H9 (cell line): Measurements from ENCODE around the gene PLCH1. TPM values are rescaled to one million over a fixed set of nuclear protein-coding genes. Genes with fewer than 3 reads are reported as not detected.

Experiments used
- DNase-seq: peaks from one replicate; pipeline ENCODE4 v3.0.0-alpha.2; 2017
- H2AFZ ChIP-seq: one replicate; pipeline ENCODE4 v1.6.1; 2013; ENCODE audit warnings: mild to moderate bottlenecking, low read length, control low read depth, moderate library complexity
- H2AK5ac ChIP-seq: 2 replicates; pipeline ENCODE4 v1.6.1; 2013; ENCODE audit warnings: low read length, control low read depth, mixed read lengths; ENCODE audit not compliant: insufficient read length
- H2BK120ac ChIP-seq: one replicate; pipeline ENCODE4 v1.6.1; 2013; ENCODE audit warnings: low read depth, mild to moderate bottlenecking, low read length, control low read depth, inconsistent platforms; ENCODE audit not compliant: poor library complexity, severe bottlenecking
- H2BK12ac ChIP-seq: 2 replicates; pipeline ENCODE4 v1.6.1; 2013; ENCODE audit warnings: low read length, control low read depth, mixed read lengths, low read depth; ENCODE audit not compliant: insufficient read length
- H2BK15ac ChIP-seq: 2 replicates; pipeline ENCODE4 v1.6.1; 2013; ENCODE audit warnings: low read depth, low read length, control low read depth
- H2BK20ac ChIP-seq: one replicate; pipeline ENCODE4 v1.6.1; 2013; ENCODE audit warnings: low read depth, mild to moderate bottlenecking, low read length, control low read depth, inconsistent platforms; ENCODE audit not compliant: poor library complexity, severe bottlenecking
- H2BK5ac ChIP-seq: 2 replicates; pipeline ENCODE4 v1.6.1; 2013; ENCODE audit warnings: low read length, control low read depth, mixed read lengths; ENCODE audit not compliant: insufficient read length
- H3K14ac ChIP-seq: 2 replicates; pipeline ENCODE4 v1.6.1; 2013; ENCODE audit warnings: low read length, control low read depth; ENCODE audit not compliant: insufficient read depth
- H3K18ac ChIP-seq: 2 replicates; pipeline ENCODE4 v1.6.1; 2013; ENCODE audit warnings: low read depth, mild to moderate bottlenecking, mixed read lengths, low read length, control low read depth; ENCODE audit not compliant: insufficient read length
- H3K23ac ChIP-seq: 2 replicates; pipeline ENCODE4 v1.6.1; 2013; ENCODE audit warnings: low read length, control low read depth, mixed read lengths, low read depth; ENCODE audit not compliant: insufficient read length
- H3K23me2 ChIP-seq: 2 replicates; pipeline ENCODE4 v1.6.1; 2013; ENCODE audit warnings: low read depth, mild to moderate bottlenecking, mixed read lengths, low read length, control low read depth; ENCODE audit not compliant: insufficient read length, poor library complexity, severe bottlenecking
- H3K27ac ChIP-seq: 2 replicates; pipeline ENCODE4 v1.5.1; 2013; ENCODE audit warnings: low read length, control low read depth, mixed read lengths, low read depth; ENCODE audit not compliant: insufficient read length
- H3K27me3 ChIP-seq: 2 replicates; pipeline ENCODE4 v1.6.1; 2013; ENCODE audit warnings: low read length, control low read depth, inconsistent platforms; ENCODE audit not compliant: insufficient read depth
- H3K4ac ChIP-seq: 2 replicates; pipeline ENCODE4 v1.6.1; 2013; ENCODE audit warnings: low read depth, mild to moderate bottlenecking, control low read depth, inconsistent platforms, low read length, moderate library complexity
- H3K4me1 ChIP-seq: 2 replicates; pipeline ENCODE4 v1.6.1; 2013; ENCODE audit warnings: low read length, control low read depth, inconsistent platforms; ENCODE audit not compliant: insufficient read depth
- H3K4me2 ChIP-seq: 2 replicates; pipeline ENCODE4 v1.6.1; 2013; ENCODE audit warnings: low read length, control low read depth, mixed read lengths; ENCODE audit not compliant: insufficient read length, insufficient read depth
- H3K56ac ChIP-seq: 2 replicates; pipeline ENCODE4 v1.6.1; 2013; ENCODE audit warnings: low read depth, mild to moderate bottlenecking, mixed read lengths, low read length, control low read depth; ENCODE audit not compliant: insufficient read length
- H3K79me1 ChIP-seq: 2 replicates; pipeline ENCODE4 v1.6.1; 2013; ENCODE audit warnings: low read depth, mild to moderate bottlenecking, moderate library complexity, low read length, control low read depth, inconsistent platforms; ENCODE audit not compliant: insufficient read depth, poor library complexity, severe bottlenecking
- H3K79me2 ChIP-seq: 2 replicates; pipeline ENCODE4 v1.6.1; 2013; ENCODE audit warnings: low read length, control low read depth, inconsistent platforms; ENCODE audit not compliant: insufficient read depth
- H3K9ac ChIP-seq: 2 replicates; pipeline ENCODE4 v1.6.1; 2013; ENCODE audit warnings: low read length, control low read depth, mixed read lengths; ENCODE audit not compliant: insufficient read length; ENCODE audit errors: extremely low read depth
- H3K9me3 ChIP-seq: one replicate; pipeline ENCODE4 v1.6.1; 2013; ENCODE audit warnings: low read depth, low read length, inconsistent platforms; ENCODE audit not compliant: control insufficient read depth
- H3T11ph ChIP-seq: one replicate; pipeline ENCODE4 v1.6.1; 2013; ENCODE audit warnings: mild to moderate bottlenecking, low read length, control low read depth, inconsistent platforms
- H4K20me1 ChIP-seq: one replicate; pipeline ENCODE4 v1.6.1; 2013; ENCODE audit not compliant: control insufficient read depth, insufficient read length, insufficient read depth
- H4K5ac ChIP-seq: 2 replicates; pipeline ENCODE4 v1.6.1; 2013; ENCODE audit warnings: low read depth, mild to moderate bottlenecking, mixed read lengths, low read length, control low read depth; ENCODE audit not compliant: insufficient read length
- H4K8ac ChIP-seq: replicated peaks from 2 replicates; pipeline ENCODE4 v1.6.1; 2013; ENCODE audit warnings: low read length, control low read depth, mixed read lengths, low read depth; ENCODE audit not compliant: insufficient read length
- H4K91ac ChIP-seq: 2 replicates; pipeline ENCODE4 v1.6.1; 2013; ENCODE audit warnings: low read depth, mild to moderate bottlenecking, moderate library complexity, mixed read lengths, low read length, control low read depth; ENCODE audit not compliant: insufficient read length
- H3K27ac Mint-ChIP-seq, 3 experiments: 2 replicates in 2 of 3; 3 replicates in 1 of 3; pipeline ENCODE4 v1.8.0; 2020 to 2021; ENCODE audit warnings: mixed read lengths in 3 of 3, mild to moderate bottlenecking in 1 of 3, moderate library complexity in 1 of 3
- H3K27me3 Mint-ChIP-seq: 2 replicates; pipeline ENCODE4 v1.8.0; 2021; ENCODE audit warnings: low read depth, mild to moderate bottlenecking, moderate library complexity, mixed read lengths
- H3K36me3 Mint-ChIP-seq, 3 experiments: 2 replicates in 2 of 3; 3 replicates in 1 of 3; pipeline ENCODE4 v1.8.0; 2020 to 2021; ENCODE audit warnings: low read depth in 3 of 3, mixed read lengths in 3 of 3; ENCODE audit not compliant: insufficient read depth in 1 of 3
- H3K4me1 Mint-ChIP-seq, 2 experiments: 2 replicates each; pipeline ENCODE4 v1.8.0; 2020; ENCODE audit warnings: mixed read lengths in 2 of 2
- H3K4me3 Mint-ChIP-seq, 2 experiments: 2 replicates in 1 of 2; 3 replicates in 1 of 2; pipeline ENCODE4 v1.8.0; 2020 to 2021; ENCODE audit warnings: mild to moderate bottlenecking in 2 of 2, mixed read lengths in 2 of 2, moderate library complexity in 1 of 2
- H3K9me3 Mint-ChIP-seq, 2 experiments: 2 replicates in 1 of 2; 3 replicates in 1 of 2; pipeline ENCODE4 v1.8.0; 2020; ENCODE audit warnings: mild to moderate bottlenecking in 2 of 2, mixed read lengths in 2 of 2, moderate library complexity in 1 of 2
- WGBS: extraction: QIAGEN DNeasy Blood & Tissue Kit; methylation state at CpG from one replicate; pipeline ENCODE4 v1.1.7; 2013; ENCODE audit warnings: missing lambda C conversion rate, low lambda C conversion rate, mixed read lengths; ENCODE audit not compliant: insufficient read length; ENCODE audit errors: extremely low coverage; 5-methylcytosine and 5-hydroxymethylcytosine counted together
- total RNA-seq: library from RNA; stranded (reverse); gene quantifications from 2 replicates; pipeline ENCODE4 v1.2.1, GENCODE V29; 2021
- TF ChIP-seq, protein P1 (sequence below): fragments of 200-600 bp; sonication (generic); conservative IDR thresholded peaks from 3 replicates; pipeline ENCODE4 v1.8.0; 2021; ENCODE audit warnings: antibody characterized with exemption, mild to moderate bottlenecking

The PLCH1 gene
- total RNA-seq, 1 experiment from 2014 or later = 19.0 TPM

DNA sequence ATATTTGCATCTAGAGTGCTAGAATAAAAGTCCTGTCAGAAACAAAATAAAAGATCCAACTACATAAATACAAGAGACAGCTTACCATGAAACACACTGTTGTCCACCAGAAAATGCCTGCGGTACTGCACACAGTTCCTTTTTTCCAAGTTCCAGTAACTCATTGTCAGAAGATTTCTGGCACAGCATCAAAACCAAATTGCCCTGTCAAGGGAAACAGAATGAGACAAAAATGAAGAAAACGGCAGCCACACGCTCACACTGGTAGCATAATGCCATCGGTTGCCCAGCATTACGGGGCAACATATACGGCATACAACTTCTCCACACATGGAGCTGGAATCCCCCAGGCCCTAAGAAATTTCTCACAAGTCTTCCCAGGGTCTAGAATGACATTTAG is 40.8 kb downstream of the PLCH1 start:
- no peaks in the 10 kb centered on the region for H3K9me3 ChIP-seq
- TF ChIP-seq, protein P1, sequence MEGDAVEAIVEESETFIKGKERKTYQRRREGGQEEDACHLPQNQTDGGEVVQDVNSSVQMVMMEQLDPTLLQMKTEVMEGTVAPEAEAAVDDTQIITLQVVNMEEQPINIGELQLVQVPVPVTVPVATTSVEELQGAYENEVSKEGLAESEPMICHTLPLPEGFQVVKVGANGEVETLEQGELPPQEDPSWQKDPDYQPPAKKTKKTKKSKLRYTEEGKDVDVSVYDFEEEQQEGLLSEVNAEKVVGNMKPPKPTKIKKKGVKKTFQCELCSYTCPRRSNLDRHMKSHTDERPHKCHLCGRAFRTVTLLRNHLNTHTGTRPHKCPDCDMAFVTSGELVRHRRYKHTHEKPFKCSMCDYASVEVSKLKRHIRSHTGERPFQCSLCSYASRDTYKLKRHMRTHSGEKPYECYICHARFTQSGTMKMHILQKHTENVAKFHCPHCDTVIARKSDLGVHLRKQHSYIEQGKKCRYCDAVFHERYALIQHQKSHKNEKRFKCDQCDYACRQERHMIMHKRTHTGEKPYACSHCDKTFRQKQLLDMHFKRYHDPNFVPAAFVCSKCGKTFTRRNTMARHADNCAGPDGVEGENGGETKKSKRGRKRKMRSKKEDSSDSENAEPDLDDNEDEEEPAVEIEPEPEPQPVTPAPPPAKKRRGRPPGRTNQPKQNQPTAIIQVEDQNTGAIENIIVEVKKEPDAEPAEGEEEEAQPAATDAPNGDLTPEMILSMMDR = no peak
- H3K23me2 ChIP-seq = no peaks in the 10 kb centered on the region
- H2AFZ ChIP-seq = no peak overlapping the region
- no CpG with 5 or more reads among the region's 6 CpGs for WGBS
- H3K79me1 ChIP-seq = no peaks in the 10 kb centered on the region
- no peaks in the 10 kb centered on the region for H3K27me3 ChIP-seq
- no peak overlapping the region for H3K9ac ChIP-seq
- H3K4me1 ChIP-seq = no peaks in the 10 kb centered on the region
- no peak overlapping the region for H2AK5ac ChIP-seq
- Mint-ChIP-seq H3K27me3 (no peaks in the 10 kb centered on the region), H3K36me3 (peaks cover 0 to 2% (median 0%) of the 10 kb centered on the region in 3 experiments; a peak in 2 of 7 replicates), H3K9me3 (no peaks in the 10 kb centered on the region), H3K4me1 (peaks cover 22 to 24% of the 10 kb centered on the region in 2 experiments), H3K4me3 (no peak overlapping the region), H3K27ac (no peak overlapping the region)
- no peak overlapping the region for H4K5ac ChIP-seq
- H3K23ac ChIP-seq = no peak overlapping the region
- no peak overlapping the region for H2BK120ac ChIP-seq
- no peak overlapping the region for H4K91ac ChIP-seq
- no peak overlapping the region for H2BK5ac ChIP-seq
- H2BK20ac ChIP-seq = no peak overlapping the region
- no peaks in the 10 kb centered on the region for H4K20me1 ChIP-seq
- H2BK12ac ChIP-seq = no peak overlapping the region
- H4K8ac ChIP-seq = no peak overlapping the region
- no peak overlapping the region for H2BK15ac ChIP-seq
- no peak overlapping the region for H3K4ac ChIP-seq
- H3K27ac ChIP-seq = no peak overlapping the region
- no peak overlapping the region for H3K14ac ChIP-seq
- DNase-seq = no peak
- no peak overlapping the region for H3K56ac ChIP-seq
- no peak overlapping the region for H3K4me2 ChIP-seq
- no peak overlapping the region for H3K18ac ChIP-seq
- no peak overlapping the region for H3T11ph ChIP-seq
- no peaks in the 10 kb centered on the region for H3K79me2 ChIP-seq
